Activated T-helper 1 cell treated with anti-CD3 and anti-CD28 coated beads, Interleukin-12 subunit alpha, Interleukin-12 subunit beta, Interleukin-2, Interleukin-4 antibody, amounts not matched to agents 30 ng/mL and 10 ng/mL and 1 ng/mL, durations not matched to agents 14 hours and 24 hours and 36 hours (primary cell): ENCODE data around the gene CTDSPL. TPM values are rescaled to one million over a fixed set of nuclear protein-coding genes. Genes with fewer than 3 reads are reported as not detected.
"Not testable (repeated sequence)": the region's sequence is repeated elsewhere in the genome, so short reads cannot be mapped to it uniquely, and the experiment has no call there.

ENCODE experiments used
- DNase-seq: peaks from one replicate; pipeline ENCODE4 v3.0.0; 2021; ENCODE audit warnings: low spot score
- H3K27ac Mint-ChIP-seq: one replicate; pipeline ENCODE4 v1.8.0; 2021; ENCODE audit warnings: mild to moderate bottlenecking, mixed read lengths
- H3K27me3 Mint-ChIP-seq: one replicate; pipeline ENCODE4 v1.8.0; 2022; ENCODE audit warnings: mild to moderate bottlenecking, moderate library complexity, mixed read lengths; ENCODE audit not compliant: insufficient read depth
- H3K36me3 Mint-ChIP-seq: one replicate; pipeline ENCODE4 v1.8.0; 2021; ENCODE audit warnings: low read depth, mixed read lengths
- H3K4me1 Mint-ChIP-seq: one replicate; pipeline ENCODE4 v1.8.0; 2021; ENCODE audit warnings: low read depth, mixed read lengths
- H3K4me3 Mint-ChIP-seq: one replicate; pipeline ENCODE4 v1.8.0; 2021; ENCODE audit warnings: mild to moderate bottlenecking, moderate library complexity, mixed read lengths
- H3K9me3 Mint-ChIP-seq: one replicate; pipeline ENCODE4 v1.8.0; 2021; ENCODE audit warnings: mixed read lengths
- intact Hi-C: fragments of 100-400 bp; cut with micrococcal nuclease; formaldehyde crosslinking; loops from one replicate; pipeline ENCODE4 v1.15.1; 2024
- total RNA-seq: library from RNA; stranded (reverse); gene quantifications from 2 replicates; pipeline ENCODE4 v1.2.3, GENCODE V29; 2022

The CTDSPL gene
- total RNA-seq, 1 donor from 2014 or later: 3.7 TPM

DNA sequence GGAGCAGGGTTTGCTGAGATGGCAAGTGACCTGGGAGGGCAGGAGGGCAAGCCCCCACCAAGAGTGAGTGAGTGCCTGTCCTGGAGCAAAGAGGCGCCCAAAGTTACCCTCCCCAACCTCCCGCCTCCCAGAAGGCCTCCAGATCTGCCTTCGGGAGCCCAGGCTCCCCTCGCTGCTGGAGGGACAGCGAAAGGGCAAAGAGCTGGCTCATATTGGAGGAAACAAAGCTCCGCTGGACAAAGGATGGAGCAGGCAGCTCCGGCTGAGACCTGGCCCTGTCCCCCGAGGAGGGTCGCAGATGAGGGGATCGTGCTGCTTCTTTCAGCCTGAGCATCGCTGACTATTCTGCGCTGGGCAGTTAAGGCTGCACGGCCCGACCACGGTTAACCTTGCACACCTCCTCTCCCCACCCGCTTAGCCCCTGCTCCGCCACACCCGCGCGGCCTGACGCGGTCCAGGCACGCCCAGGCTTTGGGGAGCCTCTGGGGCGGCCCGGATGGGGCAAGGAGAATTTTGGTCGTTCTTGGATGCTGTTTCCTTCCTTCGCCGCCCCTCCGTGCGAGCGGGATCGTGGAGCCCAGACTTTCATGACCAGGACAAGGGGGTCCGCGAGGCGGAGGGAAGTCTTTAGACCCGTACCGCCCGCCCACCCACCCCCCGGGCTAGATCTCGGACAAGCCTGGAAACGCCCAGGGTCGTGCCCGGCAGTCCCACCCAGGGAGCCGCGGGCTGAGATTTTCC is 167.1 kb downstream of the CTDSPL start:
- H3K9me3 Mint-ChIP-seq: no peaks in the 10 kb centered on the region
- peaks cover 29% of the 10 kb centered on the region for H3K27me3 Mint-ChIP-seq
- H3K4me3 Mint-ChIP-seq: peak overlapping the region; percentile 69
- intact Hi-C loops: loop anchor here (1.0 kb wide), 1 partner anchor 10 kb away; no protein-coding TSS in a partner anchor
- peaks cover 38% of the 10 kb centered on the region for H3K4me1 Mint-ChIP-seq
- H3K27ac Mint-ChIP-seq: peak overlapping the region; percentile 59
- H3K36me3 Mint-ChIP-seq: no peaks in the 10 kb centered on the region
- no peak for DNase-seq

DNA sequence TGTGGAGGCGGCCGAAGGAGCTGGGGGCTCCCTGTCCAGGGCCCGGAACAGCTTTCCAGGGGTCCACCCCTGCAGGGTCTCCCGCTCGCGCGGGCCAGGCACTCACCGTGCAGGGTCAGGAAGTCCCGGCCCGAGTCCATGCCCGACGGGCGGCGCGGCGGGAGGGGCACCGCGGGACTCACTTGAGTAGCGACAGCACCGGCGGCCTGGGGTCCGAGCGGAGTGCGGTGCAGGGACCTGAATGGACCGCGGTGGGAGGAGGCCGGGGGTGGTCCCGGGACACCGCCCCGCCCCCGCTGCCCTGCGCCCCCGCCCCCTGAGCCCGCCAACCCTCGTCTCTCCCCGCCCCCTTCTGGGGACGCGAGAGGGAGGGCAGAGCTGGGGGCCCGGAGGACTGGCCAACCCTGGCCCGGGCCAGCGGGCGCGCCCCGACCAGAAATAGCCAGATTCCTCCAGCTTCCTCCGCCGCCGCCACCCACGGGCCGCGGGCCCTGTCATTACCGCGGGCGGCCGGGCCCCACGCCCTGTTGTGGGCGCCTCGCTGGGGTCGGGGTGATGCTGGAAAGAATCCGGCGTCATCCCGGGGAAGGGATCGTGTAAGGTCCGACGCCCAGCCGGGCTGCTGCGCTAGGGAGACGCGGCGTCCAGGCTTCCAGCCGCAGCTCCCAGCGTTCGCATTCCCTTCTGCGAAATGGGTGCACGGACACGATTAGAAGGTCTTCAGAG is 167.9 kb downstream of the CTDSPL start, which contains the start of gene PLCD1:
TSS of gene PLCD1 (minus strand) at position 243 of the 726 bp plus-strand sequence. CDS start at position 140, 103 bp downstream.
- Mint-ChIP-seq H3K9me3 (no peaks in the 10 kb centered on the region), H3K36me3 (no peaks in the 10 kb centered on the region), H3K4me3 (peak within 1 kb of the TSS; percentile 69), H3K4me1 (peaks cover 32% of the 10 kb centered on the region), H3K27me3 (peaks cover 30% of the 10 kb centered on the region), H3K27ac (peak within 1 kb of the TSS; percentile 59)
- peak; percentile 31 for DNase-seq
- intact Hi-C loops: loop anchor here (1.0 to 10.0 kb wide), 2 partner anchors 9 to 1115 kb away; no protein-coding TSS in a partner anchor

DNA sequence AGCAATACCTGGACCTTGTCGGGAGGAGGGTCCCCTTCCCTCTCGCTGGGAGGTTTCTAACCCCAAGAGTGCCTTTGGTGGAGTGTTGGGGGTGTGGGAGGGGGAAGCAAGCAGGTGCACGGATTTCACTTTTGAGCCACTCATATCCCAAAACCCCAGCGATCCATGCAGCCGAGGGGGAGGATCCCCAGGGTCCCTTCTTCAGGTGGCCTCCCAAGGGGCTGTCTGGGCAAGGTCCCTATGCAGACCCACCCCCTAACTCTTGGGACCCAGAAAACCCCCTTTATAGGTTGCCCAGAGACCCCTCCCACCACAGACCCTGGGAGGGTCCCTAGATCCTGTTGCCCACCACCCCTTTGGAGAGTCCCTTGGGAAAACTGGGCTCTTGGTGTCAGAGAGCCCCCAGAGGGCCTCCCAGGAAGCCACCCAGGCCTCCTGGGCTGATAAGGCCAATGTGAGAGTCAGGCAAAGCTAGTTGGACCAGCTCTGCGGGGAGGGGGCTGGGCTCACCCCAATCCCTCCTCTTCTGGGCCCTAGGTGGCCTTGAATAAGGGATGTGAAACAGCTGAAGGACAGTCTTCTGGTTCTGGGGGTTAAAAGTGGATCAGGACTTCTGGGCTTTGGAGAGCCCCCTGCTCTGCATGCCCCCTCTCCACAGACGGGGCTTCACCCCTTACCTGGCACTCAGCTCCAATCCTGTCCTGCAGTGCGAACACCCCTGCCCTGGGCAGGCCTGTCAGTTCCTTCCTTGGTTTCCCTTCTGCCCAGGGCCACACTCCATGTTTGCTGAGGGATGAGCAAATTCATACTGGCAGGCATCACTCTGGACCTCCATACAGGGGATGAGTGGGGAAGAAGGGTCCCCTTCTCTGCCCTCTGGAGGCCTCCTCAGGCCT is 168.7 kb downstream of the CTDSPL start:
- intact Hi-C loops: loop anchor here (10.0 kb wide), 1 partner anchor 1116 kb away; no protein-coding TSS in a partner anchor
- no peaks in the 10 kb centered on the region for H3K9me3 Mint-ChIP-seq
- H3K27me3 Mint-ChIP-seq: peaks cover 30% of the 10 kb centered on the region
- H3K36me3 Mint-ChIP-seq: no peaks in the 10 kb centered on the region
- peak overlapping the region; percentile 37 for H3K4me3 Mint-ChIP-seq
- peaks cover 28% of the 10 kb centered on the region for H3K4me1 Mint-ChIP-seq
- H3K27ac Mint-ChIP-seq: no peak overlapping the region
- DNase-seq: no peak

DNA sequence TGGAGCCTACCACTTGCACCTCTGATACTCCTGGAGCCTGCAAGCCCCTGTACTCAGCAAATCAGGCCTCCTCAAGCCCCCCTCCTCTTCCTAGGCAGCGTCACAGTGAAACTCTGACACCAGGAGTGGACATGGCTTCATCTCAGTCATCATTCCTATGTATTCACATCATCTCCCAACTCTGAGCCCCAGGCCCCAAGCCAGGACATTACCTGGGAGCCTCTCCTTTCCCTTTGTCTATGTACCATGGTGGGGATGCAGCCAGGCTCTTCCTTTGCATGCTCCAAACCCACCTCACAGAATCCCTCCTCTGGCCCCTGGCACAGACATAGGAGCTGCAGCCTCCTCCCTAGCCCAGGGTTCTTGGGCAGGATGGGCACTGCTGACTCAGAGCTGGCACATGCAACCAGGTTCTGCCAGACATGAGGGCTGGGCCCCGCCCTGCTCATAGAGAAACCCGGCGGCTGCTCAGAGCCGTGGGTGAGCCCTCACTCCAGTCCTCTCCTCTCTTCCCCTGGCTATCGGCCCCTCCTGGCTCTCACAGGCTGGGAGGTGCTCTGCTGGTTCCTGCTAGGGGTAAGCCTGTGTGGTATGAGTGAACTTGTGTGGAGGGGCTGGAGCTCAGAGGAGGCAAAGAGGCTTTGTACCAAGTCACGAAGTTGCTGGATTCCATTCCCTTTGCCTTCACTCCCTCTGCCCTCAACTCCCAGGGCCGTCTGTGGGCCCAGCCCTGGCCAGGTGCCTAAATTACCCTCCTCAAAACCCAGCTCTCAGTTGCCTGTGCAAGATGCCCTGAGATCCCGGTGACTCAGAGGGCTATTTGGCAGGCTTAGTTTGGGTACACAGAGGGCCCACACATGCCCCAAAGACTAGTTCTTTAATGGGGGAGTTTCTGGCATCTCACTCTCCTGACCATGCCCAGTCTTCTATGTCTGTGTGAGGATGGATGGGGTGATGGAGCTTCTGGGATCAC is 169.6 kb downstream of the CTDSPL start:
- intact Hi-C loops: loop anchor here (10.0 kb wide), 1 partner anchor 1117 kb away; no protein-coding TSS in a partner anchor
- Mint-ChIP-seq H3K27ac (no peak overlapping the region), H3K27me3 (peaks cover 30% of the 10 kb centered on the region), H3K36me3 (no peaks in the 10 kb centered on the region), H3K4me3 (peak overlapping the region; percentile 37), H3K9me3 (no peaks in the 10 kb centered on the region), H3K4me1 (peaks cover 21% of the 10 kb centered on the region)
- DNase-seq: no peak

DNA sequence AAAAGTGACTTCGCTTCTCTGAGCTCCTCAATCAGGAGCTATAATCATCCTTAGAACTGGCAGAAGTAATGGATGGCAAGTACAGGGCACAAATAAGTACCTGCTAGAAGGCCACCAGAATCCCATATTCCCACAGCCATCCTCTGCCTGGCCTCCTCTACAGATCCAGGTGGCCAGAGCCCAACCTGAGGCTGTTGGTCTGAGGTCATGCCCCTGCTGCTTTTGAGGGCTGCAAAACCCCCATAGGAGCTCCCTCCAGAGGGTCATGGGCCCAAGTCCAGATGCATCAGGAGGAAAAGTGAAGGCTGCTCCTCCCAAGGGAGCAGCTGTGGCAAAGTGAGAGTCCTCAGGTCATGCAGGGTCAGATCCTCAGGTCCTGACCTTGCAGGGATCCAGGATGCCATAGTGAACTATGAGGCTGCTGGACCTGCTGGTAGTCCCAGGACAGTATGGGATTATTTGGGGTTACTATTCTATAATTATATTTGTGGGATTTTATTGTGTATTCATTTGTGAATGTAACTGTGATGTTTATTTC is 170.7 kb downstream of the CTDSPL start:
- peaks cover 3% of the 10 kb centered on the region for H3K36me3 Mint-ChIP-seq
- peaks cover 26% of the 10 kb centered on the region for H3K4me1 Mint-ChIP-seq
- H3K4me3 Mint-ChIP-seq: no peak overlapping the region
- intact Hi-C loops: loop anchor here (10.0 kb wide), 1 partner anchor 1118 kb away; no protein-coding TSS in a partner anchor
- no peak for DNase-seq
- no peak overlapping the region for H3K27ac Mint-ChIP-seq
- H3K27me3 Mint-ChIP-seq: peaks cover 26% of the 10 kb centered on the region
- no peaks in the 10 kb centered on the region for H3K9me3 Mint-ChIP-seq

DNA sequence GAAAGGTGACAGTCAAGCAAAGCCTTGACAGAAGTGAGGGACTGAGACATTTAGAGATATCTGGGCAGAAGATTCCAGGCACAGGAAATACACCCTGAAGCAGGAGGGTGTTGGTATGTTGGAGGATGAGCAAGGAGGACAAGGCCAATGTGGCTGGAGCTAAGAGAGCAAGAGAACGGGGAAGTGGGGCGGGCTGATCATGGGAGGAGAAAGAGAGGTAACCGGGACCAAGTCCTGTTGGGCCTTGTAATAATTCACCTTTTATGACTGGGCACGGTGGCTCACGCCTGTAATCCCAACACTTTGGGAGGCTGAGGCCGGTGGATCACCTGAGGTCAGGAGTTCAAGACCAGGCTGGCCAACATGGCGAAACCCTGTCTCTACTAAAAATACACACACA is 171.9 kb downstream of the CTDSPL start:
- DNase-seq, H3K4me3 Mint-ChIP-seq, H3K9me3 Mint-ChIP-seq, H3K27ac Mint-ChIP-seq, H3K36me3 Mint-ChIP-seq: not testable (repeated sequence)
- intact Hi-C loops: loop anchor here (10.0 kb wide), 1 partner anchor 1119 kb away; no protein-coding TSS in a partner anchor
- Mint-ChIP-seq H3K27me3 (peaks cover 15% of the 10 kb centered on the region), H3K4me1 (peaks cover 31% of the 10 kb centered on the region)

Other genes starting within 250 kb of the CTDSPL start
- 11.6 and 13.4 TPM in 2 replicates for gene VILL, start 128.9 kb downstream of the CTDSPL start, total RNA-seq
- 3.9 and 4.3 TPM in 2 replicates for gene PLCD1, start 167.8 kb downstream of the CTDSPL start, total RNA-seq
- gene DLEC1, start 177.3 kb downstream of the CTDSPL start, total RNA-seq: 0.10 and 0.12 TPM in 2 replicates